ENCODE results near the gene POMGNT1. TPM values are rescaled to one million over a fixed set of nuclear protein-coding genes. Genes with fewer than 3 reads are reported as not detected.
"Not testable (repeated sequence)": the region's sequence is repeated elsewhere in the genome, so short reads cannot be mapped to it uniquely, and the experiment has no call there.

The POMGNT1 gene
- polyA plus RNA-seq, 1 donor (not counting 4 experiments of a cell fraction or from before 2014, with no cell fraction given): 49.6 TPM

GRCh38 chr1:46244656-46245371 is 46.6 kb upstream of the POMGNT1 start:
- Histone ChIP-seq H3K4me1 (ENCODE audit: control insufficient read depth, extremely low read depth, insufficient read depth, low read length) (peaks cover 14% of the 10 kb centered on the region), H3K36me3 (ENCODE audit: control insufficient read depth in 2 of 2, extremely low read depth in 1 of 2, insufficient read depth in 2 of 2, low read length in 2 of 2) (peaks cover 0 to under 1% of the 10 kb centered on the region in 2 experiments), H3K9ac (ENCODE audit: control insufficient read depth, extremely low read depth, insufficient read depth, low read length) (no peak overlapping the region), H4K20me1 (ENCODE audit: control insufficient read depth, extremely low read depth, insufficient read depth, low read length) (no peaks in the 10 kb centered on the region), H3K9me1 (ENCODE audit: control insufficient read depth, extremely low read depth, insufficient read depth, low read length) (no peaks in the 10 kb centered on the region), H3K27ac (ENCODE audit: control insufficient read depth, insufficient read depth, low read length) (no peak overlapping the region), H3K4me2 (ENCODE audit: control insufficient read depth, extremely low read depth, insufficient read depth, low read depth, low read length) (no peak overlapping the region), H3K27me3 (ENCODE audit: control insufficient read depth, extremely low read depth, insufficient read depth, low read length) (no peaks in the 10 kb centered on the region), H3K79me2 (ENCODE audit: control insufficient read depth, insufficient read depth, low read length) (peaks cover 15% of the 10 kb centered on the region), H3K9me3 (ENCODE audit: control insufficient read depth, low read depth, low read length) (no peaks in the 10 kb centered on the region), H2AFZ (ENCODE audit: control insufficient read depth, low read length) (peak overlapping the region; percentile 82), H3K4me3 (ENCODE audit: control insufficient read depth in 2 of 3, extremely low read depth in 1 of 3, insufficient read depth in 2 of 3, low read depth in 1 of 3, low read length in 3 of 3) (no peak overlapping the region)
- dilution Hi-C loops (cut with MboI; ENCODE audit: extremely low pct_ligation_motif_present, low sequenced_read_pairs): no loop called here
- FAIRE-seq (no peak), DNase-seq (ENCODE audit: low read depth, low spot score) (no peak)
- TF ChIP-seq EZH2 (IDR thresholded peaks at IDR 0.05; ENCODE audit: low read length): no peak
- TF ChIP-seq CTCF (optimal IDR thresholded peaks at IDR 0.05 in 1 of 3, IDR thresholded peaks at IDR 0.05 in 1 of 3, conservative IDR thresholded peaks at IDR 0.05 in 1 of 3; ENCODE audit: extremely low read depth in 1 of 3, insufficient read depth in 2 of 3, low read length in 3 of 3): peak in 2 of 3 experiments; percentile 33 to 54

GRCh38 chr1:46243831-46244230 is 45.6 kb upstream of the POMGNT1 start:
- FAIRE-seq; H2AFZ ChIP-seq (ENCODE audit: control insufficient read depth, low read length); H3K9ac ChIP-seq (ENCODE audit: control insufficient read depth, extremely low read depth, insufficient read depth, low read length); H3K9me3 ChIP-seq (ENCODE audit: control insufficient read depth, low read depth, low read length); DNase-seq (ENCODE audit: low read depth, low spot score); H3K79me2 ChIP-seq (ENCODE audit: control insufficient read depth, insufficient read depth, low read length); dilution Hi-C loops (cut with MboI; ENCODE audit: extremely low pct_ligation_motif_present, low sequenced_read_pairs); H3K4me2 ChIP-seq (ENCODE audit: control insufficient read depth, extremely low read depth, insufficient read depth, low read depth, low read length); H3K36me3 ChIP-seq (ENCODE audit: control insufficient read depth in 2 of 2, extremely low read depth in 1 of 2, insufficient read depth in 2 of 2, low read length in 2 of 2); H3K27me3 ChIP-seq (ENCODE audit: control insufficient read depth, extremely low read depth, insufficient read depth, low read length); H3K4me3 ChIP-seq (ENCODE audit: control insufficient read depth in 2 of 3, extremely low read depth in 1 of 3, insufficient read depth in 2 of 3, low read depth in 1 of 3, low read length in 3 of 3); H4K20me1 ChIP-seq (ENCODE audit: control insufficient read depth, extremely low read depth, insufficient read depth, low read length); H3K27ac ChIP-seq (ENCODE audit: control insufficient read depth, insufficient read depth, low read length); H3K4me1 ChIP-seq (ENCODE audit: control insufficient read depth, extremely low read depth, insufficient read depth, low read length); H3K9me1 ChIP-seq (ENCODE audit: control insufficient read depth, extremely low read depth, insufficient read depth, low read length): not testable (repeated sequence)

- Histone ChIP-seq H3K9me3 (ENCODE audit: control insufficient read depth, low read depth, low read length) (no peaks in the 10 kb centered on the region), H3K9ac (ENCODE audit: control insufficient read depth, extremely low read depth, insufficient read depth, low read length) (no peak overlapping the region), H3K36me3 (ENCODE audit: control insufficient read depth in 2 of 2, extremely low read depth in 1 of 2, insufficient read depth in 2 of 2, low read length in 2 of 2) (no peaks in the 10 kb centered on the region), H3K4me2 (ENCODE audit: control insufficient read depth, extremely low read depth, insufficient read depth, low read depth, low read length) (no peak overlapping the region), H3K27ac (ENCODE audit: control insufficient read depth, insufficient read depth, low read length) (no peak overlapping the region), H3K79me2 (ENCODE audit: control insufficient read depth, insufficient read depth, low read length) (peaks cover under 1% of the 10 kb centered on the region), H3K4me3 (ENCODE audit: control insufficient read depth in 2 of 3, extremely low read depth in 1 of 3, insufficient read depth in 2 of 3, low read depth in 1 of 3, low read length in 3 of 3) (no peak overlapping the region), H3K9me1 (ENCODE audit: control insufficient read depth, extremely low read depth, insufficient read depth, low read length) (no peaks in the 10 kb centered on the region), H4K20me1 (ENCODE audit: control insufficient read depth, extremely low read depth, insufficient read depth, low read length) (no peaks in the 10 kb centered on the region), H3K4me1 (ENCODE audit: control insufficient read depth, extremely low read depth, insufficient read depth, low read length) (no peaks in the 10 kb centered on the region), H3K27me3 (ENCODE audit: control insufficient read depth, extremely low read depth, insufficient read depth, low read length) (no peaks in the 10 kb centered on the region), H2AFZ (ENCODE audit: control insufficient read depth, low read length) (no peak overlapping the region)
- FAIRE-seq: no peak
- dilution Hi-C loops (cut with MboI; ENCODE audit: extremely low pct_ligation_motif_present, low sequenced_read_pairs): no loop called here
- DNase-seq (ENCODE audit: low read depth, low spot score): no peak
- TF ChIP-seq CTCF (optimal IDR thresholded peaks at IDR 0.05 in 1 of 3, IDR thresholded peaks at IDR 0.05 in 1 of 3, conservative IDR thresholded peaks at IDR 0.05 in 1 of 3; ENCODE audit: extremely low read depth in 1 of 3, insufficient read depth in 2 of 3, low read length in 3 of 3) (no peak), EZH2 (IDR thresholded peaks at IDR 0.05; ENCODE audit: low read length) (no peak)
Observed at GRCh38 chr1:46242918-46243317, 44.7 kb upstream of the POMGNT1 start.

DNA sequence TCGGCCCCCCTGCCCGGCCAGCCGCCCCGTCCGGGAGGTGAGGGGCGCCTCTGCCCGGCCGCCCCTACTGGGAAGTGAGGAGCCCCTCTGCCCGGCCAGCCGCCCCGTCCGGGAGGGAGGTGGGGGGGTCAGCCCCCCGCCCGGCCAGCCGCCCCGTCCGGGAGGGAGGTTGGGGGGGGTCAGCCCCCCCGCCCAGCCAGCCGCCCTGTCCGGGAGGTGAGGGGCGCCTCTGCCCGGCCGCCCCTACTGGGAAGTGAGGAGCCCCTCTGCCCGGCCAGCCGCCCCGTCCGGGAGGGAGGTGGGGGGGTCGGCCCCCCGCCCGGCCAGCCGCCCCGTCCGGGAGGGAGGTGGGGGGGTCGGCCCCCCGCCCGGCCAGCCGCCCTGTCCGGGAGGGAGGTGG is 43.5 kb upstream of the POMGNT1 start:
- H3K9ac ChIP-seq (ENCODE audit: control insufficient read depth, extremely low read depth, insufficient read depth, low read length); H3K36me3 ChIP-seq (ENCODE audit: control insufficient read depth in 2 of 2, extremely low read depth in 1 of 2, insufficient read depth in 2 of 2, low read length in 2 of 2); H3K9me3 ChIP-seq (ENCODE audit: control insufficient read depth, low read depth, low read length); H3K4me3 ChIP-seq (ENCODE audit: control insufficient read depth in 2 of 3, extremely low read depth in 1 of 3, insufficient read depth in 2 of 3, low read depth in 1 of 3, low read length in 3 of 3); H3K27ac ChIP-seq (ENCODE audit: control insufficient read depth, insufficient read depth, low read length); FAIRE-seq; DNase-seq (ENCODE audit: low read depth, low spot score); H4K20me1 ChIP-seq (ENCODE audit: control insufficient read depth, extremely low read depth, insufficient read depth, low read length); H3K4me2 ChIP-seq (ENCODE audit: control insufficient read depth, extremely low read depth, insufficient read depth, low read depth, low read length); H3K79me2 ChIP-seq (ENCODE audit: control insufficient read depth, insufficient read depth, low read length); dilution Hi-C loops (cut with MboI; ENCODE audit: extremely low pct_ligation_motif_present, low sequenced_read_pairs); H3K9me1 ChIP-seq (ENCODE audit: control insufficient read depth, extremely low read depth, insufficient read depth, low read length); H3K4me1 ChIP-seq (ENCODE audit: control insufficient read depth, extremely low read depth, insufficient read depth, low read length); H2AFZ ChIP-seq (ENCODE audit: control insufficient read depth, low read length); H3K27me3 ChIP-seq (ENCODE audit: control insufficient read depth, extremely low read depth, insufficient read depth, low read length): not testable (repeated sequence)
